ENCODE results near the gene SNAP91. TPM values are rescaled to one million over a fixed set of nuclear protein-coding genes. Genes with fewer than 3 reads are reported as not detected.

SNAP91 gene
- total RNA-seq, 1 donor from 2014 or later, result 1.5 TPM

DNA sequence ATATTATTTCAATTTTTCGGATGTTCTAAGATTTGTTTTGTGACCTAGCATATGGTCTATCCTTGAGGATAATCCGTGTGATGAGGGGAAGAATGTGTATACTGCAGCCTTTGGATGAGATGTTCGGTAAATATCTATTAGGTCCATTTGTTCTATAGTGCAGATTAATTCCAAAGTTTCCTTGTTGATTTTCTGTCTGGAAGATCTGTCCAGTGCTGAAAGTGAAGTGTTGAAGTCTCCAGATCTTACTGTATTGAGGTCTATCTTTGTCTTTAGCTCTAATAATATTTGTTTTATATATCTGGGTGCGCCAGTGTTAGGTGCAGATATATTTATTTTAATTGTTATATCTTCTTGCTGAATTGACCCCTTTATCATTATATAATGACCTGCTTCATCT, 32.2 kb upstream of the SNAP91 start:
- Mint-ChIP-seq H3K4me1 (ENCODE audit: unreplicated experiment) (no peaks in the 10 kb centered on the region), H3K36me3 (ENCODE audit: low read depth, unreplicated experiment) (no peaks in the 10 kb centered on the region), H3K27me3 (ENCODE audit: unreplicated experiment) (no peaks in the 10 kb centered on the region), H3K4me3 (ENCODE audit: unreplicated experiment) (no peak overlapping the region), H3K27ac (ENCODE audit: unreplicated experiment) (no peak overlapping the region), H3K9me3 (ENCODE audit: unreplicated experiment) (no peaks in the 10 kb centered on the region)
- TF ChIP-seq CTCF (IDR thresholded peaks at IDR 0.05; ENCODE audit: unreplicated experiment), result no peak
- no peak for DNase-seq (ENCODE audit: low spot score)

GRCh38 chr6:83735461-83735860, 26.6 kb upstream of the SNAP91 start:
- H3K27me3 Mint-ChIP-seq (ENCODE audit: unreplicated experiment), result no peaks in the 10 kb centered on the region

GRCh38 chr6:83729871-83730270, 21.0 kb upstream of the SNAP91 start:
- Mint-ChIP-seq H3K27ac (ENCODE audit: unreplicated experiment) (no peak overlapping the region), H3K9me3 (ENCODE audit: unreplicated experiment) (no peaks in the 10 kb centered on the region), H3K27me3 (ENCODE audit: unreplicated experiment) (peaks cover 5% of the 10 kb centered on the region), H3K4me3 (ENCODE audit: unreplicated experiment) (no peak overlapping the region), H3K36me3 (ENCODE audit: low read depth, unreplicated experiment) (no peaks in the 10 kb centered on the region), H3K4me1 (ENCODE audit: unreplicated experiment) (no peaks in the 10 kb centered on the region)
- TF ChIP-seq CTCF (IDR thresholded peaks at IDR 0.05; ENCODE audit: unreplicated experiment), result no peak
- DNase-seq (ENCODE audit: low spot score), result no peak

More at GRCh38 chr6:83735461-83735860, 26.6 kb upstream of the SNAP91 start:
- no peak for DNase-seq (ENCODE audit: low spot score)
- no peaks in the 10 kb centered on the region for H3K9me3 Mint-ChIP-seq (ENCODE audit: unreplicated experiment)
- H3K27ac Mint-ChIP-seq (ENCODE audit: unreplicated experiment), result no peak overlapping the region
- no peak overlapping the region for H3K4me3 Mint-ChIP-seq (ENCODE audit: unreplicated experiment)
- no peaks in the 10 kb centered on the region for H3K36me3 Mint-ChIP-seq (ENCODE audit: low read depth, unreplicated experiment)
- H3K4me1 Mint-ChIP-seq (ENCODE audit: unreplicated experiment), result no peaks in the 10 kb centered on the region
- no peak for TF ChIP-seq CTCF (IDR thresholded peaks at IDR 0.05; ENCODE audit: unreplicated experiment)

DNA sequence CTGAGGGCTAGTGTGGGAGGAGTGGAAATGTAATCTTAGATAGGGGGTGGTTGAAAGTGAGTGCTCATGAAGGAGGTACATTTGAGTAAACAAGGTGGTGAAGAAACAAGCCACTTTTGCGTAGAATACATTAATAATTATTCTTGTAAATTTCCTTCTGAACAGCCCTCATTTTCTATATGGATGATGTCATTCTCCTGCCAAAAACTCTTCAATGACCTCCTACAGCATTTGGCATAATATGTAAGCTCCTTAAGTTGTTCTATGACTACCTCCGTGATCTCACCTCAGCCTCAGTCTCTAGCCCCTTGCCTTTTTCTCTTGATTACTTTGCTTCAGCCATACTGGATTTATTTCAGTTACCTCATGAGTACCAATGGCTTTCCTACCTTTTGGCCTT, 14.0 kb upstream of the SNAP91 start:
- H3K27me3 Mint-ChIP-seq (ENCODE audit: unreplicated experiment), result no peaks in the 10 kb centered on the region
- H3K36me3 Mint-ChIP-seq (ENCODE audit: low read depth, unreplicated experiment), result no peaks in the 10 kb centered on the region
- TF ChIP-seq CTCF (IDR thresholded peaks at IDR 0.05; ENCODE audit: unreplicated experiment), result no peak
- H3K27ac Mint-ChIP-seq (ENCODE audit: unreplicated experiment), result no peak overlapping the region
- H3K4me1 Mint-ChIP-seq (ENCODE audit: unreplicated experiment), result no peaks in the 10 kb centered on the region
- no peak for DNase-seq (ENCODE audit: low spot score)
- no peaks in the 10 kb centered on the region for H3K9me3 Mint-ChIP-seq (ENCODE audit: unreplicated experiment)
- no peak overlapping the region for H3K4me3 Mint-ChIP-seq (ENCODE audit: unreplicated experiment)

DNA sequence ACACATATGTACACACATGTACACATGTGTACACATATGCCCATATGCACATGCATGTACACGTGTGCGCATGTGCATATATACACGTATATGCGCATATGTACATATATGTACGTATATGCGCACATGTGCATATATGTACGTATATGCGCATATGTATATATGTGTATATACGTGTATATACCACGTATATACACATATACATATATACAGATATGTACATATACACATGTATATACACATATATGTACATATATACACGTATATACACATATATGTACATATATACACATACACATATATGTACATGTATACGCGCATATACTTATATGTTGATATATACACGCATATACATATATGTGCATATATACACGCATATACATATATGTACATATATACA, 8.9 kb upstream of the SNAP91 start:
- H3K4me3 Mint-ChIP-seq (ENCODE audit: unreplicated experiment), result no peak overlapping the region
- TF ChIP-seq CTCF (IDR thresholded peaks at IDR 0.05; ENCODE audit: unreplicated experiment), result no peak
- H3K4me1 Mint-ChIP-seq (ENCODE audit: unreplicated experiment), result no peaks in the 10 kb centered on the region
- H3K27ac Mint-ChIP-seq (ENCODE audit: unreplicated experiment), result no peak overlapping the region
- H3K9me3 Mint-ChIP-seq (ENCODE audit: unreplicated experiment), result no peaks in the 10 kb centered on the region
- DNase-seq (ENCODE audit: low spot score), result no peak
- no peaks in the 10 kb centered on the region for H3K36me3 Mint-ChIP-seq (ENCODE audit: low read depth, unreplicated experiment)
- H3K27me3 Mint-ChIP-seq (ENCODE audit: unreplicated experiment), result no peaks in the 10 kb centered on the region
